Keratinocyte (primary cell): ENCODE results near the gene AASS. TPM values are rescaled to one million over a fixed set of nuclear protein-coding genes. Genes with fewer than 3 reads are reported as not detected.

ENCODE experiments used
- DNase-seq: peaks from one replicate; pipeline ENCODE4 v3.0.0-alpha.2; 2011; ENCODE audit warnings: low read depth, missing footprints, low spot score
- FAIRE-seq: peaks from 2 replicates; lab custom pipeline; 2011; peaks lifted over from hg19 to GRCh38; lab: Jason Lieb, UNC
- H2AFZ ChIP-seq: 2 replicates; pipeline ENCODE4 v1.6.0; 2012; ENCODE audit warnings: low read length, control low read depth, inconsistent platforms; ENCODE audit not compliant: control insufficient read depth
- H3K27ac ChIP-seq: 2 replicates; pipeline ENCODE4 v1.5.1; 2011; ENCODE audit warnings: low read length; ENCODE audit not compliant: control insufficient read depth, insufficient read depth
- H3K27me3 ChIP-seq: 3 replicates; pipeline ENCODE4 v1.6.0; 2011; ENCODE audit warnings: low read length; ENCODE audit not compliant: control insufficient read depth, insufficient read depth; ENCODE audit errors: extremely low read depth
- H3K36me3 ChIP-seq, 2 experiments: 2 replicates in 1 of 2; 3 replicates in 1 of 2; pipeline ENCODE4 v1.5.1; 2011; ENCODE audit warnings: low read length in 2 of 2, mild to moderate bottlenecking in 1 of 2; ENCODE audit not compliant: control insufficient read depth in 2 of 2, insufficient read depth in 2 of 2; ENCODE audit errors: extremely low read depth in 1 of 2
- H3K4me1 ChIP-seq: 3 replicates; pipeline ENCODE4 v1.5.1; 2011; ENCODE audit warnings: low read length; ENCODE audit not compliant: control insufficient read depth, insufficient read depth; ENCODE audit errors: extremely low read depth
- H3K4me2 ChIP-seq: 3 replicates; pipeline ENCODE4 v1.6.0; 2011; ENCODE audit warnings: low read depth, low read length; ENCODE audit not compliant: control insufficient read depth, insufficient read depth; ENCODE audit errors: extremely low read depth
- H3K4me3 ChIP-seq, 3 experiments: fragments of 200-600 bp in 1 of 3; sonication (generic) in 1 of 3; 2 replicates in 2 of 3; 3 replicates in 1 of 3; pipeline ENCODE4 v1.5.1; 2011 to 2016; ENCODE audit warnings: low read length in 3 of 3, mild to moderate bottlenecking in 3 of 3, control low read depth in 2 of 3, inconsistent platforms in 1 of 3, low read depth in 1 of 3, mixed read lengths in 1 of 3, mixed run types in 1 of 3, moderate library complexity in 1 of 3; ENCODE audit not compliant: control insufficient read depth in 2 of 3, insufficient read depth in 2 of 3; ENCODE audit errors: extremely low read depth in 1 of 3
- H3K79me2 ChIP-seq: 2 replicates; pipeline ENCODE4 v1.6.0; 2012; ENCODE audit warnings: low read length; ENCODE audit not compliant: control insufficient read depth, insufficient read depth
- H3K9ac ChIP-seq: 3 replicates; pipeline ENCODE4 v1.6.0; 2011; ENCODE audit warnings: low read length; ENCODE audit not compliant: control insufficient read depth, insufficient read depth; ENCODE audit errors: extremely low read depth
- H3K9me1 ChIP-seq: 3 replicates; pipeline ENCODE4 v1.6.0; 2011; ENCODE audit warnings: low read length; ENCODE audit not compliant: control insufficient read depth, insufficient read depth; ENCODE audit errors: extremely low read depth
- H3K9me3 ChIP-seq: 2 replicates; pipeline ENCODE4 v1.5.1; 2012; ENCODE audit warnings: low read depth, low read length; ENCODE audit not compliant: control insufficient read depth
- H4K20me1 ChIP-seq: 3 replicates; pipeline ENCODE4 v1.6.0; 2011; ENCODE audit warnings: low read length; ENCODE audit not compliant: control insufficient read depth, insufficient read depth; ENCODE audit errors: extremely low read depth
- CTCF ChIP-seq, 3 experiments: IDR thresholded peaks in 1 of 3; conservative IDR thresholded peaks in 1 of 3; optimal IDR thresholded peaks in 1 of 3; 2 replicates in 2 of 3; 3 replicates in 1 of 3; pipeline versions ENCODE3 to v1.5.1; 2011; ENCODE audit warnings: low read length in 3 of 3, mild to moderate bottlenecking in 3 of 3, moderate library complexity in 2 of 3, control low read depth in 1 of 3, inconsistent platforms in 1 of 3; ENCODE audit not compliant: insufficient read depth in 2 of 3; ENCODE audit errors: extremely low read depth in 1 of 3
- EZH2 ChIP-seq: IDR thresholded peaks from one replicate; pipeline ENCODE4 v1.6.1; 2012; ENCODE audit warnings: inconsistent platforms, mild to moderate bottlenecking, low read length, moderate library complexity
- dilution Hi-C: fragments of 300-500 bp; cut with MboI; formaldehyde crosslinking; loops from one replicate; pipeline ENCODE4 v1.7.0; 2020; ENCODE audit warnings: low sequenced_read_pairs; ENCODE audit not compliant: extremely low pct_ligation_motif_present
- polyA plus RNA-seq, 5 experiments: library from polyadenylated mRNA; depleted of rRNA in 3 of 5; stranded (reverse) in 3 of 5; stranded (forward) in 1 of 5; unstranded in 1 of 5; fragments of >200 nt; gene quantifications; 1 replicate in 1 of 5; 2 replicates in 3 of 5; 3 replicates in 1 of 5; pipeline versions ENCODE4 v1.2.1 to v1.2.3, GENCODE V29; 2011 to 2012; ENCODE audit warnings: missing spikeins in 2 of 5, low read depth in 1 of 5, low replicate concordance in 1 of 5

The AASS gene
- polyA plus RNA-seq, 1 donor (not counting 4 experiments of a cell fraction or from before 2014, with no cell fraction given): 10.3 TPM

DNA sequence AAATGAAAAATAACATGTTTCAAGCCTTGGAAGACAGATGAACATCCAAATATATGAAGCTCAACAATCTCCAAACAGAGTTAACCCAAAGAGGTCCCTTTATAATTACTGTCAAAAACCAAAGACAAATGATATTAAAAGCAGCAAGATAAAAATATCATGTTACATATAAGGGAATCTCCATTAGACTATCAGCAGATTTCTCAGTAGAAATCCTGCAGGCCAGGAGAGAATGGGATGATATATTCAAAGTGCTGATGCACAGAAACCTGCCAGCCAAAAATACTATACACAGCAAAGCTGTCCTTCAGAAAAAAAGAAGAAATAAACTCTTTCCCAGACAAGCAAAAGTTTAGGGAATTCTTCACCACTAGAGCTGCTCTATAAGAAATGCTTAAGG, 41.0 kb downstream of the AASS start:
- Histone ChIP-seq H3K9me1 (no peaks in the 10 kb centered on the region), H3K79me2 (no peaks in the 10 kb centered on the region), H3K27ac (no peak overlapping the region), H4K20me1 (no peaks in the 10 kb centered on the region), H3K36me3 (peaks cover 0 to 1% of the 10 kb centered on the region in 2 experiments), H3K27me3 (no peaks in the 10 kb centered on the region), H3K4me2 (no peak overlapping the region), H2AFZ (no peak overlapping the region), H3K4me3 (no peak overlapping the region), H3K9me3 (no peaks in the 10 kb centered on the region), H3K9ac (no peak overlapping the region), H3K4me1 (no peaks in the 10 kb centered on the region)
- TF ChIP-seq EZH2: no peak
- no peak for TF ChIP-seq CTCF (optimal IDR thresholded peaks at IDR 0.05 in 1 of 3, IDR thresholded peaks at IDR 0.05 in 1 of 3, conservative IDR thresholded peaks at IDR 0.05 in 1 of 3; ENCODE audit: extremely low read depth in 1 of 3, insufficient read depth in 2 of 3, low read length in 3 of 3)
- dilution Hi-C loops: no loop called here
- DNase-seq (no peak), FAIRE-seq (no peak)

DNA sequence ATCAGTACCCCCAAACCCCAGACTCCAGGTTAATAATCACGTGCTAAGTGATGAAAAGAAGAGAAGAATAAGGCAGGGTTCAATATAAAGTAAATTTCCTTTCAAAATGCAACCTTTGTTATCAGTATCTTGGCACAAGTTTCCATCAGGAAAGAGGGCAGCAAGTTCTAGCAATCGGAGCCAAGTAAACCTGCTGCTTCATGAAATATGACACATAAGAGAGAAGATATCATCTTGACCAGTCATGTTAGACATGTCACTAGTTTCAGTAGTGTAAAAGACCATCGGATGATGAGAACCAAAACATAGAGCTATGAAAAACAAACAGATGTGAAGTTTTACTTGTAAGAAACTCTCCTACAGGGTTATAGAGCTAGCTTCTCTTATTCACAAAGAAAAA, 44.0 kb downstream of the AASS start:
- Histone ChIP-seq H3K9me1 (no peaks in the 10 kb centered on the region), H4K20me1 (no peaks in the 10 kb centered on the region), H3K9me3 (no peaks in the 10 kb centered on the region), H3K4me2 (no peak overlapping the region), H3K79me2 (no peaks in the 10 kb centered on the region), H3K4me1 (no peaks in the 10 kb centered on the region), H3K36me3 (no peaks in the 10 kb centered on the region), H3K4me3 (no peak overlapping the region), H3K27ac (no peak overlapping the region), H3K27me3 (no peaks in the 10 kb centered on the region), H2AFZ (no peak overlapping the region), H3K9ac (no peak overlapping the region)
- TF ChIP-seq CTCF (optimal IDR thresholded peaks at IDR 0.05 in 1 of 3, IDR thresholded peaks at IDR 0.05 in 1 of 3, conservative IDR thresholded peaks at IDR 0.05 in 1 of 3; ENCODE audit: extremely low read depth in 1 of 3, insufficient read depth in 2 of 3, low read length in 3 of 3) (no peak), EZH2 (no peak)
- peak; percentile 57 for FAIRE-seq
- DNase-seq: no peak
- dilution Hi-C loops: no loop called here
